ENCODE data around the gene DEPDC1B.

DEPDC1B gene

GRCh38 chr5:60674251-60675069 lies 25.5 kb downstream of the DEPDC1B start:
- TF ChIP-seq, protein P1, sequence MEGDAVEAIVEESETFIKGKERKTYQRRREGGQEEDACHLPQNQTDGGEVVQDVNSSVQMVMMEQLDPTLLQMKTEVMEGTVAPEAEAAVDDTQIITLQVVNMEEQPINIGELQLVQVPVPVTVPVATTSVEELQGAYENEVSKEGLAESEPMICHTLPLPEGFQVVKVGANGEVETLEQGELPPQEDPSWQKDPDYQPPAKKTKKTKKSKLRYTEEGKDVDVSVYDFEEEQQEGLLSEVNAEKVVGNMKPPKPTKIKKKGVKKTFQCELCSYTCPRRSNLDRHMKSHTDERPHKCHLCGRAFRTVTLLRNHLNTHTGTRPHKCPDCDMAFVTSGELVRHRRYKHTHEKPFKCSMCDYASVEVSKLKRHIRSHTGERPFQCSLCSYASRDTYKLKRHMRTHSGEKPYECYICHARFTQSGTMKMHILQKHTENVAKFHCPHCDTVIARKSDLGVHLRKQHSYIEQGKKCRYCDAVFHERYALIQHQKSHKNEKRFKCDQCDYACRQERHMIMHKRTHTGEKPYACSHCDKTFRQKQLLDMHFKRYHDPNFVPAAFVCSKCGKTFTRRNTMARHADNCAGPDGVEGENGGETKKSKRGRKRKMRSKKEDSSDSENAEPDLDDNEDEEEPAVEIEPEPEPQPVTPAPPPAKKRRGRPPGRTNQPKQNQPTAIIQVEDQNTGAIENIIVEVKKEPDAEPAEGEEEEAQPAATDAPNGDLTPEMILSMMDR (conservative IDR thresholded peaks at IDR 0.05; ENCODE audit: low read depth, low read length): no peak
- no peak overlapping the region for H2AFZ ChIP-seq (ENCODE audit: low read depth)
- H3K36me3 ChIP-seq (ENCODE audit: insufficient read depth): no peaks in the 10 kb centered on the region
- H3K27ac ChIP-seq: no peak overlapping the region
- H3K27me3 ChIP-seq (ENCODE audit: insufficient read depth, low read depth): no peaks in the 10 kb centered on the region
- no peak overlapping the region for H3K9ac ChIP-seq
- no peaks in the 10 kb centered on the region; the same call in 1 of the 2 replicates for H3K79me2 ChIP-seq (ENCODE audit: insufficient read depth, low read depth)
- H3K4me3 ChIP-seq (IDR thresholded peaks at IDR 0.05; ENCODE audit: insufficient read depth, low read depth, low read length): no peak overlapping the region
- no peaks in the 10 kb centered on the region for H4K20me1 ChIP-seq (ENCODE audit: insufficient read depth)
- no peak overlapping the region for H3K4me2 ChIP-seq
- H3K4me1 ChIP-seq (ENCODE audit: low read depth, poor library complexity, severe bottlenecking): peaks cover 15% of the 10 kb centered on the region

GRCh38 chr5:60673334-60673733 lies 26.6 kb downstream of the DEPDC1B start:
- H3K4me1 ChIP-seq (ENCODE audit: low read depth, poor library complexity, severe bottlenecking): peaks cover 15% of the 10 kb centered on the region
- H3K79me2 ChIP-seq (ENCODE audit: insufficient read depth, low read depth): no peaks in the 10 kb centered on the region; the same call in 1 of the 2 replicates
- H3K4me3 ChIP-seq (IDR thresholded peaks at IDR 0.05; ENCODE audit: insufficient read depth, low read depth, low read length): no peak overlapping the region
- no peaks in the 10 kb centered on the region for H3K27me3 ChIP-seq (ENCODE audit: insufficient read depth, low read depth)
- H3K27ac ChIP-seq: no peak overlapping the region
- H3K9ac ChIP-seq: no peak overlapping the region
- H3K4me2 ChIP-seq: no peak overlapping the region
- no peak overlapping the region for H2AFZ ChIP-seq (ENCODE audit: low read depth)
- H3K36me3 ChIP-seq (ENCODE audit: insufficient read depth): no peaks in the 10 kb centered on the region
- TF ChIP-seq, protein P1 (conservative IDR thresholded peaks at IDR 0.05; ENCODE audit: low read depth, low read length): no peak
- H4K20me1 ChIP-seq (ENCODE audit: insufficient read depth): no peaks in the 10 kb centered on the region

DNA sequence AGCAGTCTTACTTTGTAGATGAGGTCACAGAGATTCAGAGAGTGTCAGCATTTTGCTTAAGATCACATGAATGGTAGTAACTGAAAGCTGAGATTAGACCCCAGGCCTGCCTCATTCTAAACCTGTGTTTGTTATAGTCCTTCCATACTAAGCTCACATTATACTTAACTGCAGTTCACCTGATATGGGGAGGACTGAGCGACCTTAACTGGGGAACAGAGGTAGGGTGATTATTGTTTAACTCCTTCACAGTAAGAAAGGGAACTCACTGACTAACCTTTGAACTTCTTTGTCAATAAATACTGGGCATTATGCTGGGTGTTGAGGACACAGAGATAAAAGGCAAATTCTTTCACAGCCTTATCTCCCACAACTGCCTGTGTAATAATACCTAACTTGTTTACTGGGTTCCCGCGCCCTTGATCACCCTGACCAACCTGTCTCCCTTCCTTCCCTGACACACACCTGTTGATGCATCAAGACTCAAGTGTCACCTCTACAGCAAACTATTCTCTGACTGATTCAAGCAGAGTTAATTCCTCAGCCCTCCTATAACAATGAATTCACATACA lies 27.2 kb downstream of the DEPDC1B start:
- Histone ChIP-seq H3K9ac (no peak overlapping the region), H3K27ac (no peak overlapping the region), H3K4me2 (no peak overlapping the region), H3K4me1 (ENCODE audit: low read depth, poor library complexity, severe bottlenecking) (peaks cover 12% of the 10 kb centered on the region), H3K4me3 (IDR thresholded peaks at IDR 0.05; ENCODE audit: insufficient read depth, low read depth, low read length) (no peak overlapping the region), H3K36me3 (ENCODE audit: insufficient read depth) (no peaks in the 10 kb centered on the region), H4K20me1 (ENCODE audit: insufficient read depth) (no peaks in the 10 kb centered on the region), H3K27me3 (ENCODE audit: insufficient read depth, low read depth) (no peaks in the 10 kb centered on the region), H3K79me2 (ENCODE audit: insufficient read depth, low read depth) (no peaks in the 10 kb centered on the region; the same call in 1 of the 2 replicates), H2AFZ (ENCODE audit: low read depth) (no peak overlapping the region)
- TF ChIP-seq, protein P1 (conservative IDR thresholded peaks at IDR 0.05; ENCODE audit: low read depth, low read length): no peak

DNA sequence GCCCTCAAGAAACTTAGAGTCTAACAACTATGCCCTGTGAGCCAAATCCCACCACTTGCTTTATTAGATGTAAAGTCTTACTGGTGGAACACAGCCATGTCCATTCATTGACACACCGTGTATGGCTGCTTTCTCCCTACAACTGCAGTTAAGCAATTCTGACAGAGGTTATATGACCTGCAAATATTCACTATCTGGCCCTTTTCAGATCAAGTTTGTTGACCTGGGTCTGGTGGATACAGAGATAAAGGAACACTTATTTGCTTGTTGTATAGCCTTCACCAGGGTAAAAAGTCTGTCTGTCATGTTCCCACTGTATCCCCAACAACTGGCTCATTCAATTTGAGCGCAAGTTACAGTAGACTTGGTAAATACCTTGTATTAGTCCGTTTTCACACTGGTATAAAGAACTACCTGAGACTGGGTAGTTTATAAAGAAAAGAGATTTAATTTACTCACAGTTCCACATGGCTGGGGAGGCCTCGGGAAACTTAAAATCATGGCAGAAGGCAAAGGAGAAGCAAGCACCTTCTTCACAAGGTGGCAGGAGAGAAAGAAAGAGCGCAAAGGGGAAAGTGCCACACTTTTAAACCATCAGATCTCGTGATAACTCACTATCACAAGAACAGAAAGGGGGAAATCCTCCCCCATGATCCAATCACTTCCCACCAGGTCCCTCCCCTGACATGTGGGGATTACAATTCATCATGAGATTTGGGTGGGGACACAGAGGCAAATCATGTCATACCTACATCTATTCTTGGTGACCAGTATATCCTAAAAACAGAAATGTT lies 27.9 kb downstream of the DEPDC1B start:
- TF ChIP-seq, protein P1 (conservative IDR thresholded peaks at IDR 0.05; ENCODE audit: low read depth, low read length): no peak
- Histone ChIP-seq H2AFZ (ENCODE audit: low read depth) (no peak overlapping the region), H3K79me2 (ENCODE audit: insufficient read depth, low read depth) (no peaks in the 10 kb centered on the region; the same call in 1 of the 2 replicates), H3K4me1 (ENCODE audit: low read depth, poor library complexity, severe bottlenecking) (peaks cover 9% of the 10 kb centered on the region), H3K27me3 (ENCODE audit: insufficient read depth, low read depth) (no peaks in the 10 kb centered on the region), H3K4me3 (IDR thresholded peaks at IDR 0.05; ENCODE audit: insufficient read depth, low read depth, low read length) (no peak overlapping the region), H3K4me2 (no peak overlapping the region), H3K9ac (no peak overlapping the region), H4K20me1 (ENCODE audit: insufficient read depth) (no peaks in the 10 kb centered on the region), H3K27ac (no peak overlapping the region), H3K36me3 (ENCODE audit: insufficient read depth) (no peaks in the 10 kb centered on the region)

All from KMS-11 (cell line).